ENCODE results near the gene CDH23.

The CDH23 gene

DNA sequence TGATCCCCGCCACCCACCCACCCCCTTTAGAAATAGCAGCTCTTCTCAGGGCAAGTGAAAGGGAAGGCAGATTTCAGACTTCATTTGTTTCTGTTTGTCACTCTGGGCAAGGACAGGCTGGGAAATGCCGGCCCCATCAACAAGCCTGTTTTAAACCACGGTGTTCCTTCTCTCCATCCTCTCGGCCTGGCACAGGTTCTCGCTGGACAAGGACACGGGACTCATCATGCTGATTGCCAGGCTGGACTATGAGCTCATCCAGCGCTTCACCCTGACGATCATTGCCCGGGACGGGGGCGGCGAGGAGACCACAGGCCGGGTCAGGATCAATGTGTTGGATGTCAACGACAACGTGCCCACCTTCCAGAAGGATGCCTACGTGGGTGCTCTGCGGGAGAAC lies 280.5 kb downstream of the CDH23 start:
- TF ChIP-seq, protein P1, sequence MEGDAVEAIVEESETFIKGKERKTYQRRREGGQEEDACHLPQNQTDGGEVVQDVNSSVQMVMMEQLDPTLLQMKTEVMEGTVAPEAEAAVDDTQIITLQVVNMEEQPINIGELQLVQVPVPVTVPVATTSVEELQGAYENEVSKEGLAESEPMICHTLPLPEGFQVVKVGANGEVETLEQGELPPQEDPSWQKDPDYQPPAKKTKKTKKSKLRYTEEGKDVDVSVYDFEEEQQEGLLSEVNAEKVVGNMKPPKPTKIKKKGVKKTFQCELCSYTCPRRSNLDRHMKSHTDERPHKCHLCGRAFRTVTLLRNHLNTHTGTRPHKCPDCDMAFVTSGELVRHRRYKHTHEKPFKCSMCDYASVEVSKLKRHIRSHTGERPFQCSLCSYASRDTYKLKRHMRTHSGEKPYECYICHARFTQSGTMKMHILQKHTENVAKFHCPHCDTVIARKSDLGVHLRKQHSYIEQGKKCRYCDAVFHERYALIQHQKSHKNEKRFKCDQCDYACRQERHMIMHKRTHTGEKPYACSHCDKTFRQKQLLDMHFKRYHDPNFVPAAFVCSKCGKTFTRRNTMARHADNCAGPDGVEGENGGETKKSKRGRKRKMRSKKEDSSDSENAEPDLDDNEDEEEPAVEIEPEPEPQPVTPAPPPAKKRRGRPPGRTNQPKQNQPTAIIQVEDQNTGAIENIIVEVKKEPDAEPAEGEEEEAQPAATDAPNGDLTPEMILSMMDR (IDR thresholded peaks at IDR 0.05; ENCODE audit: low read depth, low read length): no peak
- in situ Hi-C loops (cut with HindIII; ENCODE audit: low sequenced_read_pairs): no loop called here
- DNase-seq (ENCODE audit: low read depth, low spot score): no peak
- H3K4me3 ChIP-seq (ENCODE audit: low read depth, low read length): no peak overlapping the region

DNA sequence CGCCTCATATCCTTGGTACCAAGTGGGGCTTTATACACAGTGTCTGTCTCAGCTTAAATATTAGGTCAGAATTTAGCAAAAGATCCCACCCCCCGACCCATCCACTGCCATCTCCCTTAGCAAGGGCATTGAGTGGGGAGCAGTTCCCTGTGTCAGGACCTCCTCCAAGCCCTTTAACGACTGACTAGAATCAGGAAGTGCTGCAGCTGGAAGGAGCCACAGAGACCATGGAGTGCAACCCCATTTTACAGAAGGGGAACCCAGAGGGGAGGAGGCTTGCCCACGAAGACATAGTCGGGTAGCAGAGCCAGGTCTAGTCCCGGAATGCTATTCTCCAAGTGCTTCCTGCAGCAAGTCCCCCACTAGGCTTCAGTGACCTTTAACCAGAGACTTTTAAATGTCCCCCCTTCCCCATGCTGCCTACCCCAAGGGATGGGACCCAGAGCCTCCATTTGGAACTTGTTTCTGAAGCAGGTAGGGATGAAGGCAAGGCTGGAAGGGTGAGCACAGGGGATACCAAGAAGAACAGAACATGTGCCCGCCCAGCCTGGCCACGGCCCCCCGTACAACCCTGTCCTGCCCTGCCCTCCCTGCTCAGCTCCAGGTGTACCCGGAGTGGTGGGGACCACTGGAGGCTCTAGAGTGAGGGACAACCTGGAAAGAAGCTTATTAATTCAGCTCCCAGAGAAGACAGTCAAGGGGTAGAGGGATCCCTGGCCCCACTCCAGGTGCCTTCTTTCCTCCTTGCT lies 281.5 kb downstream of the CDH23 start:
- in situ Hi-C loops (cut with HindIII; ENCODE audit: low sequenced_read_pairs): no loop called here
- DNase-seq (ENCODE audit: low read depth, low spot score): no peak
- TF ChIP-seq, protein P1 (IDR thresholded peaks at IDR 0.05; ENCODE audit: low read depth, low read length): no peak
- H3K4me3 ChIP-seq (ENCODE audit: low read depth, low read length): no peak overlapping the region

GRCh38 chr10:71679425-71679824 lies 282.7 kb downstream of the CDH23 start:
- DNase-seq (ENCODE audit: low read depth, low spot score): no peak
- TF ChIP-seq, protein P1 (IDR thresholded peaks at IDR 0.05; ENCODE audit: low read depth, low read length): no peak
- H3K4me3 ChIP-seq (ENCODE audit: low read depth, low read length): no peak overlapping the region
- in situ Hi-C loops (cut with HindIII; ENCODE audit: low sequenced_read_pairs): no loop called here

- in situ Hi-C loops (cut with HindIII; ENCODE audit: low sequenced_read_pairs): no loop called here
- no peak for DNase-seq (ENCODE audit: low read depth, low spot score)
- H3K4me3 ChIP-seq (ENCODE audit: low read depth, low read length): no peak overlapping the region
- TF ChIP-seq, protein P1 (IDR thresholded peaks at IDR 0.05; ENCODE audit: low read depth, low read length): no peak
These were observed 285.3 kb downstream of the CDH23 start for GRCh38 chr10:71681977-71682376.

- TF ChIP-seq, protein P1 (IDR thresholded peaks at IDR 0.05; ENCODE audit: low read depth, low read length): no peak
- H3K4me3 ChIP-seq (ENCODE audit: low read depth, low read length): no peak overlapping the region
- DNase-seq (ENCODE audit: low read depth, low spot score): no peak
- in situ Hi-C loops (cut with HindIII; ENCODE audit: low sequenced_read_pairs): no loop called here
These were observed 286.6 kb downstream of the CDH23 start for GRCh38 chr10:71683301-71683700.

GRCh38 chr10:71684356-71685173 lies 287.8 kb downstream of the CDH23 start:
- in situ Hi-C loops (cut with HindIII; ENCODE audit: low sequenced_read_pairs): no loop called here
- DNase-seq (ENCODE audit: low read depth, low spot score): no peak
- TF ChIP-seq, protein P1 (IDR thresholded peaks at IDR 0.05; ENCODE audit: low read depth, low read length): no peak
- no peak overlapping the region for H3K4me3 ChIP-seq (ENCODE audit: low read depth, low read length)

Measured in astrocyte of the spinal cord (primary cell).